Ovary (tissue), 9 donors: Measurements from ENCODE around the gene ST8SIA6. TPM values are rescaled to one million over a fixed set of nuclear protein-coding genes. Genes with fewer than 3 reads are reported as not detected.

Experiments
- DNase-seq, 5 donors: peaks; one replicate each; pipeline ENCODE4 v3.0.0-alpha.2; 2019 to 2020
- H3K27ac ChIP-seq, 2 donors: fragments of 200-600 bp; one replicate each; pipeline versions ENCODE4 v1.5.1 to v1.8.0; 2019 to 2022
- H3K27me3 ChIP-seq: fragments of 200-600 bp; one replicate; pipeline ENCODE4 v1.8.0; 2022
- H3K36me3 ChIP-seq: fragments of 200-600 bp; sonication (generic); one replicate; pipeline ENCODE4 v1.5.1; 2019
- H3K4me1 ChIP-seq: one replicate; pipeline ENCODE4 v1.8.1; 2013; ENCODE audit warnings: mild to moderate bottlenecking, moderate library complexity; ENCODE audit not compliant: insufficient read depth
- H3K4me3 ChIP-seq: fragments of 200-600 bp; sonication (generic); one replicate; pipeline ENCODE4 v1.5.1; 2017
- H3K9me3 ChIP-seq, 2 donors: fragments of 200-600 bp in 1 of 2; sonication (generic) in 1 of 2; one replicate each; pipeline versions ENCODE4 v1.5.1 to v1.8.1; 2013 to 2019; ENCODE audit warnings: mild to moderate bottlenecking in 1 of 2, moderate library complexity in 1 of 2
- CTCF ChIP-seq, 3 donors: fragments of 450-650 bp in 2 of 3; fragments of 200-600 bp in 1 of 3; IDR thresholded peaks; one replicate each; pipeline versions ENCODE4 v1.5.1 to v1.8.0; 2016 to 2022; ENCODE audit warnings: antibody characterized with exemption in 3 of 3, mild to moderate bottlenecking in 1 of 3
- EP300 ChIP-seq: sonication (generic); formaldehyde crosslinking; IDR thresholded peaks from one replicate; pipeline ENCODE4 v1.6.1; 2017; ENCODE audit warnings: antibody characterized with exemption
- POLR2A ChIP-seq: fragments of 450-650 bp; IDR thresholded peaks from one replicate; pipeline ENCODE4 v1.6.1; 2017; ENCODE audit warnings: antibody characterized with exemption, mild to moderate bottlenecking, moderate library complexity
- WGBS, 3 donors: extraction: QIAGEN DNeasy Blood & Tissue Kit in 1 of 3; methylation state at CpG; one replicate each; pipeline versions ENCODE4 v1.1.5 to v1.1.7; 2013 to 2017; 5-methylcytosine and 5-hydroxymethylcytosine counted together
- intact Hi-C, 4 donors: fragments of 100-400 bp; cut with DNase I; formaldehyde crosslinking; loops; one replicate each; pipeline versions ENCODE4 v1.11.0 to v1.15.1; 2022 to 2023
- polyA plus RNA-seq, 2 donors: library from polyadenylated mRNA; stranded (reverse); fragments of 200-250 nt in 1 of 2; fragments of 350-450 nt in 1 of 2; fragmentation: Illumina TruSeq in 1 of 2; extraction: RNeasy Lipid Tissue Mini Kit (QIAGEN cat#74804) in 1 of 2; gene quantifications; one replicate each; pipeline ENCODE4 v1.2.3, GENCODE V29; 2013 to 2014
- total RNA-seq, 7 donors: library from RNA; depleted of rRNA in 2 of 7; stranded (reverse); fragments of >200 nt in 2 of 7; fragmentation: NEBNext Ultra II Directional in 3 of 7; extraction: Animal tissue kit (Norgen Biotek cat#: 25700) in 3 of 7; gene quantifications; one replicate each; pipeline versions ENCODE4 v1.1.0 to v1.2.4, GENCODE V29; 2016 to 2023
- donor health status: DM: no; HTN: no; CAD: no; lungs with moderate emphysema.
- donor health status: DM: no; HTN: no; CAD: no.
- donor health status: Bipolar disorder and iron deficiency.
- donor health status: DM: yes; HTN: yes; CAD: no.
- donor health status: DM: no; HTN: no; CAD: no.
- donor health status: DM: yes; HTN: yes; CAD: no.

The ST8SIA6 gene
- total and polyA plus RNA-seq, 9 donors = 0.22 to 2.1 (median 0.95) TPM; not detected in 1

GRCh38 chr10:17349717-17350116, 104.7 kb downstream of the ST8SIA6 start:
- no peaks in the 10 kb centered on the region for H3K27me3 ChIP-seq
- WGBS, 3 donors = 57 to 79% (median 63%) methylated on average over 1 of the region's 1 CpG
- H3K27ac ChIP-seq = peak overlapping the region in 1 of 2 donors; percentile 77
- H3K4me1 ChIP-seq = no peaks in the 10 kb centered on the region
- DNase-seq = no peak
- H3K4me3 ChIP-seq = no peak overlapping the region
- intact Hi-C loops = no loop called here
- no peaks in the 10 kb centered on the region for H3K36me3 ChIP-seq
- H3K9me3 ChIP-seq = no peaks in the 10 kb centered on the region
- no peak for TF ChIP-seq EP300
- TF ChIP-seq CTCF (IDR thresholded peaks at IDR 0.05) = no peak
- TF ChIP-seq POLR2A = no peak

GRCh38 chr10:17348501-17349349, 105.7 kb downstream of the ST8SIA6 start:
- H3K36me3 ChIP-seq = no peaks in the 10 kb centered on the region
- intact Hi-C loops = no loop called here
- H3K27ac ChIP-seq = peak overlapping the region in 1 of 2 donors; percentile 77
- H3K27me3 ChIP-seq = no peaks in the 10 kb centered on the region
- H3K9me3 ChIP-seq = no peaks in the 10 kb centered on the region
- peak overlapping the region; percentile 19 for H3K4me3 ChIP-seq
- no peak for TF ChIP-seq CTCF (IDR thresholded peaks at IDR 0.05)
- no peak for TF ChIP-seq EP300
- no peak for TF ChIP-seq POLR2A
- peak; percentile 71 to 85 (median 80) for DNase-seq
- 4 to 5% (median 4%) methylated on average over 21 of the region's 21 CpGs for WGBS, 3 donors
- no peaks in the 10 kb centered on the region for H3K4me1 ChIP-seq

- Histone ChIP-seq H3K9me3 (no peaks in the 10 kb centered on the region), H3K4me1 (no peaks in the 10 kb centered on the region), H3K27ac (peak overlapping the region in 1 of 2 donors; percentile 77), H3K27me3 (no peaks in the 10 kb centered on the region), H3K4me3 (no peak overlapping the region), H3K36me3 (no peaks in the 10 kb centered on the region)
- WGBS, 3 donors = 20 to 28% (median 25%) methylated on average over 4 of the region's 4 CpGs
- TF ChIP-seq EP300 = no peak
- TF ChIP-seq POLR2A = no peak
- TF ChIP-seq CTCF (IDR thresholded peaks at IDR 0.05) = no peak
- DNase-seq = no peak
- intact Hi-C loops = no loop called here
These were observed 106.3 kb downstream of the ST8SIA6 start for GRCh38 chr10:17348011-17348500.

- Histone ChIP-seq H3K9me3 (peaks cover 0 to 2% of the 10 kb centered on the region in 2 donors), H3K36me3 (no peaks in the 10 kb centered on the region), H3K27ac (no peak overlapping the region), H3K4me3 (no peak overlapping the region), H3K27me3 (no peaks in the 10 kb centered on the region), H3K4me1 (no peaks in the 10 kb centered on the region)
- WGBS, 3 donors = 73 to 74% (median 74%) methylated on average over 4 of the region's 4 CpGs
- TF ChIP-seq CTCF (IDR thresholded peaks at IDR 0.05) (no peak), EP300 (no peak), POLR2A (no peak)
- DNase-seq = no peak
- intact Hi-C loops = no loop called here
These were observed 110.2 kb downstream of the ST8SIA6 start for GRCh38 chr10:17344206-17344605.
